ENCODE measurements around the gene PEX3. TPM values are rescaled to one million over a fixed set of nuclear protein-coding genes. Genes with fewer than 3 reads are reported as not detected.

The PEX3 gene
- total and polyA plus RNA-seq, 10 of the 15 experiments (the other 5 are each of a cell fraction or from before 2014, with no cell fraction given) = 18.6 to 70.7 (median 38.6) TPM

DNA sequence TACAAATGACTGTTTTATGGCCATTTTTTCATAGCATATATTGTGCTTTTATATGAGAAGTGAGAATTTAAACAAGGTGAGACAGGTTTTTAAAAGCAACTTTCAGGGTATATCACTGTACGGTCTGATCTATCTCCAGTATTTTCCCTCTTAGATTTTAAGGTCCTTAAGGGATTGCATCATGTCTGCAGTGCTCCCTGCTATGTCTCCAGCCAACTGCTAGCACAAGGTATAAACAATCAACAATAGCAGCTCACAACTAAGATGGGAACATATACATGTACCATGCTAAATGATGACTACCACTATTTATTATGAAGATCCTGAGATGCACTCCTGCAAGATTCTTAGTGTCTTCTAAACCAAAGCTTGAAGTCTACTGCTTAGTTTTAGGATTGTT, 53.8 kb downstream of the PEX3 start:
- H3K4me3 ChIP-seq = no peak overlapping the region
- H3K9ac ChIP-seq (ENCODE audit: control insufficient read depth, insufficient read depth, low read length) = no peak overlapping the region
- ATAC-seq = no peak
- RAD21 ChIA-PET (ENCODE audit: unreplicated experiment) = no interaction called here
- H3K4me2 ChIP-seq (ENCODE audit: control insufficient read depth, insufficient read depth) = no peak overlapping the region
- peaks cover 29% of the 10 kb centered on the region for H3K4me1 ChIP-seq (ENCODE audit: control insufficient read depth, insufficient read depth, low read length)
- H4K20me1 ChIP-seq (ENCODE audit: control insufficient read depth, insufficient read depth) = no peaks in the 10 kb centered on the region
- no peaks in the 10 kb centered on the region; the same call in 1 of the 2 replicates for H3K79me2 ChIP-seq (ENCODE audit: control insufficient read depth, insufficient read depth, low read length)
- H3K27me3 ChIP-seq (replicated peaks in 1 of 2; ENCODE audit: control insufficient read depth in 2 of 2, insufficient read depth in 2 of 2, low read length in 1 of 2) = no peaks in the 10 kb centered on the region
- no TSS peak for BruUV-seq (replicated peaks)
- no peak overlapping the region for H2AFZ ChIP-seq (ENCODE audit: control insufficient read depth, low read depth, low read length)
- in situ Hi-C loops (cut with MboI) (no loop called here), intact Hi-C loops (cut with micrococcal nuclease; ENCODE audit: unreplicated experiment) (loop anchor here (5.0 to 10.0 kb wide), 2 partner anchors 270 to 812 kb away; no protein-coding TSS in a partner anchor)
- POLR2A ChIA-PET = no interaction called here
- no peak for FAIRE-seq
- DNase-seq (ENCODE audit: low read depth, low spot score) = no peak
- 97% methylated on average over 1 of the region's 1 CpG for WGBS (ENCODE audit: insufficient coverage, insufficient replicate concordance, low lambda C conversion rate, missing lambda C conversion rate)
- H3K27ac ChIP-seq (ENCODE audit: control insufficient read depth, insufficient read depth) = no peak overlapping the region
- SMC1A ChIA-PET (ENCODE audit: uncharacterized antibody, unreplicated experiment) = interaction anchor here (1.0 to 1.7 kb wide), 2 partner anchors 9 to 23 kb away, joined by 3 to 5 read pairs; no protein-coding TSS in a partner anchor
- H3K36me3 ChIP-seq (ENCODE audit: control insufficient read depth in 2 of 2, insufficient read depth in 2 of 2, low read length in 1 of 2) = peaks cover 0 to 14% of the 10 kb centered on the region in 2 experiments; a peak in 2 of 4 replicates
- no peaks in the 10 kb centered on the region for H3K9me3 ChIP-seq (replicated peaks; ENCODE audit: control insufficient read depth, insufficient read depth, low read length)
- CTCF ChIA-PET = interaction anchor here (2.2 kb wide), 1 partner anchor 9 kb away, joined by 11 read pairs; no protein-coding TSS in a partner anchor
- TF ChIP-seq EED (IDR thresholded peaks at IDR 0.05; ENCODE audit: low read depth) (no peak), KAT2A (conservative IDR thresholded peaks at IDR 0.05; ENCODE audit: control insufficient read depth, low read depth, low read length) (no peak), NR2F1 (conservative IDR thresholded peaks at IDR 0.05) (no peak), LARP7 (IDR thresholded peaks at IDR 0.05) (no peak), POLR2A (IDR thresholded peaks at IDR 0.05; ENCODE audit: low read depth, low read length) (no peak), CREM (IDR thresholded peaks at IDR 0.05; ENCODE audit: low read depth) (no peak), NR2C2 (IDR thresholded peaks at IDR 0.05; ENCODE audit: borderline replicate concordance, control insufficient read depth, insufficient read length, low read depth) (no peak), YY1 (IDR thresholded peaks at IDR 0.05; ENCODE audit: low read depth, low read length) (no peak), SIN3A (IDR thresholded peaks at IDR 0.05; ENCODE audit: low read depth, low read length) (no peak), RUNX3 (IDR thresholded peaks at IDR 0.05; ENCODE audit: low read length) (no peak), SMAD1 (IDR thresholded peaks at IDR 0.05; ENCODE audit: low read depth, partially characterized antibody) (no peak), ZNF622 (IDR thresholded peaks at IDR 0.05) (no peak), EGR1 (IDR thresholded peaks at IDR 0.05; ENCODE audit: borderline replicate concordance in 1 of 2, low read depth in 2 of 2, low read length in 2 of 2) (no peak), NFXL1 (IDR thresholded peaks at IDR 0.05; ENCODE audit: borderline replicate concordance) (no peak), SUPT20H (IDR thresholded peaks at IDR 0.05; ENCODE audit: borderline replicate concordance, control insufficient read depth, low read depth, low read length) (no peak)
- TF ChIP-seq, protein P1, sequence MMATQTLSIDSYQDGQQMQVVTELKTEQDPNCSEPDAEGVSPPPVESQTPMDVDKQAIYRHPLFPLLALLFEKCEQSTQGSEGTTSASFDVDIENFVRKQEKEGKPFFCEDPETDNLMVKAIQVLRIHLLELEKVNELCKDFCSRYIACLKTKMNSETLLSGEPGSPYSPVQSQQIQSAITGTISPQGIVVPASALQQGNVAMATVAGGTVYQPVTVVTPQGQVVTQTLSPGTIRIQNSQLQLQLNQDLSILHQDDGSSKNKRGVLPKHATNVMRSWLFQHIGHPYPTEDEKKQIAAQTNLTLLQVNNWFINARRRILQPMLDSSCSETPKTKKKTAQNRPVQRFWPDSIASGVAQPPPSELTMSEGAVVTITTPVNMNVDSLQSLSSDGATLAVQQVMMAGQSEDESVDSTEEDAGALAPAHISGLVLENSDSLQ (IDR thresholded peaks at IDR 0.05) = no peak
- TF ChIP-seq, protein P2, sequence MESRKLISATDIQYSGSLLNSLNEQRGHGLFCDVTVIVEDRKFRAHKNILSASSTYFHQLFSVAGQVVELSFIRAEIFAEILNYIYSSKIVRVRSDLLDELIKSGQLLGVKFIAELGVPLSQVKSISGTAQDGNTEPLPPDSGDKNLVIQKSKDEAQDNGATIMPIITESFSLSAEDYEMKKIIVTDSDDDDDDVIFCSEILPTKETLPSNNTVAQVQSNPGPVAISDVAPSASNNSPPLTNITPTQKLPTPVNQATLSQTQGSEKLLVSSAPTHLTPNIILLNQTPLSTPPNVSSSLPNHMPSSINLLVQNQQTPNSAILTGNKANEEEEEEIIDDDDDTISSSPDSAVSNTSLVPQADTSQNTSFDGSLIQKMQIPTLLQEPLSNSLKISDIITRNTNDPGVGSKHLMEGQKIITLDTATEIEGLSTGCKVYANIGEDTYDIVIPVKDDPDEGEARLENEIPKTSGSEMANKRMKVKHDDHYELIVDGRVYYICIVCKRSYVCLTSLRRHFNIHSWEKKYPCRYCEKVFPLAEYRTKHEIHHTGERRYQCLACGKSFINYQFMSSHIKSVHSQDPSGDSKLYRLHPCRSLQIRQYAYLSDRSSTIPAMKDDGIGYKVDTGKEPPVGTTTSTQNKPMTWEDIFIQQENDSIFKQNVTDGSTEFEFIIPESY (IDR thresholded peaks at IDR 0.05) = no peak
- TF ChIP-seq, protein P3, sequence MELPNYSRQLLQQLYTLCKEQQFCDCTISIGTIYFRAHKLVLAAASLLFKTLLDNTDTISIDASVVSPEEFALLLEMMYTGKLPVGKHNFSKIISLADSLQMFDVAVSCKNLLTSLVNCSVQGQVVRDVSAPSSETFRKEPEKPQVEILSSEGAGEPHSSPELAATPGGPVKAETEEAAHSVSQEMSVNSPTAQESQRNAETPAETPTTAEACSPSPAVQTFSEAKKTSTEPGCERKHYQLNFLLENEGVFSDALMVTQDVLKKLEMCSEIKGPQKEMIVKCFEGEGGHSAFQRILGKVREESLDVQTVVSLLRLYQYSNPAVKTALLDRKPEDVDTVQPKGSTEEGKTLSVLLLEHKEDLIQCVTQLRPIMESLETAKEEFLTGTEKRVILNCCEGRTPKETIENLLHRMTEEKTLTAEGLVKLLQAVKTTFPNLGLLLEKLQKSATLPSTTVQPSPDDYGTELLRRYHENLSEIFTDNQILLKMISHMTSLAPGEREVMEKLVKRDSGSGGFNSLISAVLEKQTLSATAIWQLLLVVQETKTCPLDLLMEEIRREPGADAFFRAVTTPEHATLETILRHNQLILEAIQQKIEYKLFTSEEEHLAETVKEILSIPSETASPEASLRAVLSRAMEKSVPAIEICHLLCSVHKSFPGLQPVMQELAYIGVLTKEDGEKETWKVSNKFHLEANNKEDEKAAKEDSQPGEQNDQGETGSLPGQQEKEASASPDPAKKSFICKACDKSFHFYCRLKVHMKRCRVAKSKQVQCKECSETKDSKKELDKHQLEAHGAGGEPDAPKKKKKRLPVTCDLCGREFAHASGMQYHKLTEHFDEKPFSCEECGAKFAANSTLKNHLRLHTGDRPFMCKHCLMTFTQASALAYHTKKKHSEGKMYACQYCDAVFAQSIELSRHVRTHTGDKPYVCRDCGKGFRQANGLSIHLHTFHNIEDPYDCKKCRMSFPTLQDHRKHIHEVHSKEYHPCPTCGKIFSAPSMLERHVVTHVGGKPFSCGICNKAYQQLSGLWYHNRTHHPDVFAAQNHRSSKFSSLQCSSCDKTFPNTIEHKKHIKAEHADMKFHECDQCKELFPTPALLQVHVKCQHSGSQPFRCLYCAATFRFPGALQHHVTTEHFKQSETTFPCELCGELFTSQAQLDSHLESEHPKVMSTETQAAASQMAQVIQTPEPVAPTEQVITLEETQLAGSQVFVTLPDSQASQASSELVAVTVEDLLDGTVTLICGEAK (IDR thresholded peaks at IDR 0.05; ENCODE audit: borderline replicate concordance) = no peak
